Neural progenitor cell (in vitro differentiated cells): ENCODE measurements around the gene GH1. TPM values are rescaled to one million over a fixed set of nuclear protein-coding genes. Genes with fewer than 3 reads are reported as not detected.
A peak's percentile ranks its signal among the peaks of the same experiment; 100 is the strongest.

Source experiments
- DNase-seq: peaks from one replicate; pipeline ENCODE4 v3.0.0-alpha.2; 2016; ENCODE audit warnings: low spot score
- H2AFZ ChIP-seq: fragments of 200-600 bp; sonication (generic); replicated peaks from 2 replicates; pipeline ENCODE4 v1.6.1; 2016; ENCODE audit warnings: antibody characterized with exemption
- H3F3A ChIP-seq: fragments of 200-600 bp; sonication (generic); 2 replicates; pipeline ENCODE4 v1.6.1; 2016; ENCODE audit warnings: antibody characterized with exemption, low read depth
- H3K27ac ChIP-seq: fragments of 200-600 bp; sonication (generic); 2 replicates; pipeline ENCODE4 v1.5.1; 2016; ENCODE audit warnings: mild to moderate bottlenecking
- H3K27me3 ChIP-seq: fragments of 200-600 bp; sonication (generic); 2 replicates; pipeline ENCODE4 v1.6.1; 2016; ENCODE audit warnings: mild to moderate bottlenecking, moderate library complexity
- H3K36me3 ChIP-seq: fragments of 200-600 bp; sonication (generic); 2 replicates; pipeline ENCODE4 v1.5.1; 2016
- H3K4me1 ChIP-seq: fragments of 200-600 bp; sonication (generic); 2 replicates; pipeline ENCODE4 v1.6.1; 2016; ENCODE audit warnings: mixed run types
- H3K4me2 ChIP-seq: fragments of 200-600 bp; sonication (generic); 2 replicates; pipeline ENCODE4 v1.6.1; 2016
- H3K4me3 ChIP-seq: fragments of 200-600 bp; sonication (generic); 2 replicates; pipeline ENCODE4 v1.5.1; 2016
- H3K79me2 ChIP-seq: fragments of 200-600 bp; sonication (generic); 2 replicates; pipeline ENCODE4 v1.6.1; 2016; ENCODE audit warnings: low read depth
- H3K9ac ChIP-seq: fragments of 200-600 bp; sonication (generic); 2 replicates; pipeline ENCODE4 v1.6.1; 2016
- H3K9me3 ChIP-seq: fragments of 200-600 bp; sonication (generic); 2 replicates; pipeline ENCODE4 v1.5.1; 2016; ENCODE audit warnings: low read depth
- H4K20me1 ChIP-seq: fragments of 200-600 bp; sonication (generic); 2 replicates; pipeline ENCODE4 v1.6.1; 2016; ENCODE audit warnings: low read depth
- H3K27ac Mint-ChIP-seq: 3 replicates; pipeline ENCODE4 v1.8.0; 2021; ENCODE audit warnings: mixed read lengths
- H3K27me3 Mint-ChIP-seq: 2 replicates; pipeline ENCODE4 v1.8.0; 2022; ENCODE audit warnings: low read depth, mild to moderate bottlenecking, inconsistent platforms, moderate library complexity, mixed read lengths; ENCODE audit not compliant: insufficient read depth
- H3K36me3 Mint-ChIP-seq: 3 replicates; pipeline ENCODE4 v1.8.0; 2021; ENCODE audit warnings: mixed read lengths
- H3K4me1 Mint-ChIP-seq: 3 replicates; pipeline ENCODE4 v1.8.0; 2021; ENCODE audit warnings: mixed read lengths
- H3K4me3 Mint-ChIP-seq: 3 replicates; pipeline ENCODE4 v1.8.0; 2021; ENCODE audit warnings: mild to moderate bottlenecking, moderate library complexity, mixed read lengths
- H3K9me3 Mint-ChIP-seq: 3 replicates; pipeline ENCODE4 v1.8.0; 2020; ENCODE audit warnings: mixed read lengths
- CTCF ChIP-seq: fragments of 200-600 bp; sonication (generic); IDR thresholded peaks from 2 replicates; pipeline ENCODE4 v1.5.1; 2017; ENCODE audit warnings: antibody characterized with exemption, mild to moderate bottlenecking
- EZH2 ChIP-seq: fragments of 200-600 bp; sonication (generic); IDR thresholded peaks from 2 replicates; pipeline ENCODE4 v1.6.1; 2017; ENCODE audit warnings: antibody characterized with exemption, mild to moderate bottlenecking, moderate library complexity
- EZH2phosphoT487 ChIP-seq: fragments of 200-600 bp; sonication (generic); IDR thresholded peaks from 2 replicates; pipeline ENCODE4 v1.6.1; 2017; ENCODE audit warnings: antibody characterized with exemption
- total RNA-seq: library from RNA; depleted of rRNA; stranded (reverse); fragments of >200 nt; gene quantifications from 2 replicates; pipeline ENCODE4 v1.2.3, GENCODE V29; 2015; ENCODE audit warnings: low replicate concordance

GH1 gene
- total RNA-seq, 1 donor from 2014 or later = not detected

GRCh38 chr17:63955232-63955631 lies 36.6 kb upstream of the GH1 start:
- H3K36me3 Mint-ChIP-seq = no peaks in the 10 kb centered on the region
- no peaks in the 10 kb centered on the region for H3K9me3 Mint-ChIP-seq
- no peak for TF ChIP-seq EZH2
- no peak for TF ChIP-seq EZH2phosphoT487
- no peak for TF ChIP-seq CTCF

GRCh38 chr17:63954402-63955063 lies 35.9 kb upstream of the GH1 start:
- Histone ChIP-seq H3K4me3 (no peak overlapping the region), H3F3A (no peaks in the 10 kb centered on the region), H3K79me2 (no peaks in the 10 kb centered on the region), H3K27ac (no peak overlapping the region), H2AFZ (no peak overlapping the region), H3K9ac (no peak overlapping the region), H3K27me3 (no peaks in the 10 kb centered on the region), H3K4me2 (no peak overlapping the region), H3K4me1 (no peaks in the 10 kb centered on the region), H3K9me3 (no peaks in the 10 kb centered on the region), H3K36me3 (no peaks in the 10 kb centered on the region), H4K20me1 (no peaks in the 10 kb centered on the region)
- Mint-ChIP-seq H3K27me3 (peaks cover 4% of the 10 kb centered on the region), H3K9me3 (no peaks in the 10 kb centered on the region), H3K36me3 (no peaks in the 10 kb centered on the region), H3K27ac (peak overlapping the region; percentile 24), H3K4me1 (peaks cover 15% of the 10 kb centered on the region), H3K4me3 (no peak overlapping the region)
- DNase-seq = no peak
- TF ChIP-seq CTCF (no peak), EZH2phosphoT487 (no peak), EZH2 (no peak)

More at GRCh38 chr17:63955232-63955631, 36.6 kb upstream of the GH1 start:
- Histone ChIP-seq H3K4me2 (no peak overlapping the region), H3K27me3 (no peaks in the 10 kb centered on the region), H3K9ac (no peak overlapping the region), H3K36me3 (no peaks in the 10 kb centered on the region), H3K9me3 (no peaks in the 10 kb centered on the region), H3K4me1 (peaks cover 4% of the 10 kb centered on the region), H2AFZ (no peak overlapping the region), H3K27ac (no peak overlapping the region), H3K4me3 (no peak overlapping the region), H3F3A (peaks cover 4% of the 10 kb centered on the region), H3K79me2 (no peaks in the 10 kb centered on the region), H4K20me1 (no peaks in the 10 kb centered on the region)
- peak overlapping the region; percentile 30 for H3K4me3 Mint-ChIP-seq
- peaks cover 18% of the 10 kb centered on the region for H3K4me1 Mint-ChIP-seq
- no peak for DNase-seq
- H3K27me3 Mint-ChIP-seq = peaks cover 4% of the 10 kb centered on the region
- no peak overlapping the region for H3K27ac Mint-ChIP-seq

GRCh38 chr17:63950940-63951907 lies 32.6 kb upstream of the GH1 start:
- DNase-seq = no peak
- Histone ChIP-seq H3K4me3 (no peak overlapping the region), H3K36me3 (no peaks in the 10 kb centered on the region), H3K9me3 (no peaks in the 10 kb centered on the region), H4K20me1 (no peaks in the 10 kb centered on the region), H3K4me1 (no peaks in the 10 kb centered on the region), H3K79me2 (no peaks in the 10 kb centered on the region), H3K27ac (no peak overlapping the region), H2AFZ (no peak overlapping the region), H3K9ac (no peak overlapping the region), H3K4me2 (no peak overlapping the region), H3F3A (no peaks in the 10 kb centered on the region), H3K27me3 (no peaks in the 10 kb centered on the region)
- no peak overlapping the region for H3K4me3 Mint-ChIP-seq
- no peak overlapping the region for H3K27ac Mint-ChIP-seq
- H3K27me3 Mint-ChIP-seq = peaks cover 6% of the 10 kb centered on the region
- no peaks in the 10 kb centered on the region for H3K9me3 Mint-ChIP-seq
- peaks cover 17% of the 10 kb centered on the region for H3K4me1 Mint-ChIP-seq
- TF ChIP-seq CTCF = peak; percentile 41
- TF ChIP-seq EZH2 = no peak
- no peak for TF ChIP-seq EZH2phosphoT487
- no peaks in the 10 kb centered on the region for H3K36me3 Mint-ChIP-seq
